Amniotic epithelial cell (primary cell): Measurements from ENCODE around the gene AADACL4.
"Not testable (repeated sequence)": the region's sequence is repeated elsewhere in the genome, so short reads cannot be mapped to it uniquely, and the experiment has no call there.

ENCODE experiments used
- DNase-seq: peaks from one replicate; pipeline ENCODE4 v3.0.0-alpha.2; 2010; ENCODE audit warnings: low read depth

Gene AADACL4

GRCh38 chr1:12629985-12630760, 13.7 kb upstream of the AADACL4 start:
- no peak for DNase-seq

GRCh38 chr1:12630946-12631530, 12.8 kb upstream of the AADACL4 start:
- no peak for DNase-seq

DNA sequence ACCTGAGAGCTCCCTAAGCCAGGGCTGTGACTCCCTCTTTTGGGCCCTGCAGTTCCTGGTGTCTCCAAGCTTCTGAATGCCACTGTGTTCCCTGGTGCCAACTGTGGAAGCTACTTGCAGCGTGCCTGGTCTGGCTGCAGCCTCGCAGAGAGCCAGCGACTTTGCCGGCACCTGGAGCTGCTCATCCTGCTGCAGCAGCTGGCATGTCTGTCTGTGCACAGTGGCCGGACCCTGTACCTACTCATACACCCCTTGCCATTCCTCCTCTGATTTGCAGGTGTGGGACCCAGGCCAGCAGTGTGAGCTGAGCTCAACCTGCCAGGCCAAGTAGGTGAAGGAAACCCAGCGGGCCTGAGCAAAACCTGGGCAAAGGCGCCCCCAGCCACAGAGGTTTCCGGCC, 12.3 kb upstream of the AADACL4 start:
- no peak for DNase-seq

- DNase-seq, result no peak
Observed at GRCh38 chr1:12634156-12634555, 9.7 kb upstream of the AADACL4 start.

GRCh38 chr1:12634696-12635202, 9.1 kb upstream of the AADACL4 start:
- no peak for DNase-seq

- DNase-seq, result peak; percentile 85
Observed at GRCh38 chr1:12636098-12636950, 7.6 kb upstream of the AADACL4 start.

- DNase-seq, result no peak
Observed at GRCh38 chr1:12637693-12638092, 6.2 kb upstream of the AADACL4 start.

GRCh38 chr1:12640237-12640957, 3.5 kb upstream of the AADACL4 start:
- no peak for DNase-seq

DNA sequence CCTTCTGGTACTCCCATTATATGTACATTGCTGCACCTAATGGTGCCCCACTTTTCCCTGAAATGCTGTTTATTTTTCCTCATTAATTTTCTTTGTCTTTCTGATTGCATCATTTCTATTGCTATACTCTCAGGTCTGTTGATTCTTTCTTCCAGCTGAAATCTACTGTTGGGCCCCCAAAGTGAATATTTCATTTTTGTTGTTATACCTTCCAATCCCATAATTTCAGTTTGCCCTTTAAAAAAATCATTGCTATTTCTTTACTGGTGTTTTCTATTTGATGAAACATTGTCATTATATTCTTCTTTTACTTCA, 3.0 kb upstream of the AADACL4 start:
- no peak for DNase-seq

GRCh38 chr1:12643079-12643478, 806 bp upstream of the AADACL4 start:
- DNase-seq, result no peak

- DNase-seq, result no peak
Observed at GRCh38 chr1:12644237-12644636, 352 bp downstream of the AADACL4 start.

GRCh38 chr1:12644829-12645228, 944 bp downstream of the AADACL4 start:
- no peak for DNase-seq

DNA sequence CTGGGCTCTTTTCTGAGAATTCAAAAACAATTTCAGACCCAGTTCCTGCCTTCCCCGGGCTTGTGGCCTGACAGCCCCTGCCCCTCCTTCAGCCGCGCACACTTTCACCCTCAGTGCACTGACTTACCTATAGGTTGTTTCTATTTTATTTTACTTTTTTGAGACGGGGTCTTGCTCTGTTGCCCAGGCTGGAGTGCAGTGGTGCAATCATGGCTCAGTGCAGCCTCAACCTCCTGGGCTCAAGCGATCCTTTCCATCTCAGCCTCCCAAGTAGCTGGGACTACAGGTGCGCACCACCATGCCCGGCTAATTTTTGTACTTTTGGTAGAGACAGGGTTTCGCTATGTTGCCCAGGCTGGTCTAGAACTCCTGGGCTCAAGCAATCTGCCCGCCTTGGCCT, 1.5 kb downstream of the AADACL4 start:
- DNase-seq, result not testable (repeated sequence)

- DNase-seq, result no peak
Observed at GRCh38 chr1:12648741-12649140, 4.9 kb downstream of the AADACL4 start.

DNA sequence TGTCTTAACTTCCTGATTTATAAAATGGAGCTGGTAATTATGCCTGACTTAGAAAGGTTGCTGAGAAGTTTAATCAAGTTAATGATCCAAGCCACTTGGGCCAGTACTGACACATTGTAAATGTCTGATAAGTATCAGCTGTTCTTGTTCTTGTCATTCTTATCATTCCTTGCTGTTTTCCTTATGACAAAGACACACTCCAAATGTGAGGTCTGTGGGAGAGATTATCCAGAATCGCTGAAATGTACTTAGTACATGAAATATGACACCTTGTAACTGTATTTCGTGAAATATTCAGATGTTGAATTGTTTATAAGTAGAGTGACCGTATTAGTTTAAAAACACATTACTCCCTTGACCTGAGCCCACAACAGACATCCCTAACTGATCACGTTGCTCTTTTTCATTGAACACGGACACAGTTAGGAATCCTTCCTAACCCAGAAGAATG, 6.1 kb downstream of the AADACL4 start:
- DNase-seq, result peak; percentile 85

DNA sequence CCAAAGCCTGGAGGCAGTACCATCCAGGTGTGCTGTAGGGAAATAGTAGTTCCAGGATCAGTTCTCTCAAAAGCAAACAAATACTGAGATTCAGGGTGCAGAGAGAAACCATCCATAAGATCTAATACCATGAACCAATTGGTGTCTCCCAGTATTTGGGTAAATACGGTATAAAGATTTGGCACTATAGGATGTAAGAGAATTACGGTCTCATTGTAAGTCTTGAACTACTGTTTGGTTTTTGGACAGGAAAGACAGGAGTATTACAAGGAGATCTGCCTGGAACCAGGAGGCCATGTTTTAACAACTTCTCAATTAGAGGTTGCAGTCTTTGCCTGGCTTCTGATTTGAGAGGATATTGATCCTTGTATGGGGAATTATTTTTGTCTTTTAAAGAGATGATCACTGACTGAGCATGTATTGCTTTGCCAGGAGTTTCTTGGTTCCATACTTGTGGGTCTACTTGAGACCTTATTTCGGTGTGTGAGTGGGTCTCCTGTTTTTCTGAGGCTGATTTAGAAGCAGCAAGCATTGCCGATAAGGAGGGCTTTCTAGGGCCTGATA, 10.2 kb downstream of the AADACL4 start:
- DNase-seq, result peak; percentile 30

GRCh38 chr1:12654657-12655056, 10.8 kb downstream of the AADACL4 start:
- DNase-seq, result no peak

DNA sequence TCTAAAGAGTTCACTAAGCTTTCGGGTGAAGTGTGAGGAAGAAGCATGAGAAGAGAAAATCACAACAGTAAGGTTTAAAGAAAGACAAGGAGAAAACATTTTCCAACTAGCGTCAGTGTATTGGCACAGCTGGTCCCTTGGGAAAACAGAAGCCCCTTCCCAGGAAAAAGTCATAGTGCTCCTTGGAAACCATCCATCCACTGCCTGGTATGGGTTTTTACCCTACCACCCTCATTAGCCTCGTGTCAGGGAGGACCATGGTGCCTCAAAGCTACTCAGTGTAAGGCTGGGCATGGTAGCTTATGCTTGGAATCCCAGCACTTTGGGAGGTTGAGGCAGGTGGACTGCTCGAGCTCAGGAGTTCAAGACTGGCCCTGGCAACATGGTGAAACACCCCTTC, 12.7 kb downstream of the AADACL4 start:
- DNase-seq, result no peak

GRCh38 chr1:12657060-12657884, 13.4 kb downstream of the AADACL4 start:
- no peak for DNase-seq

DNA sequence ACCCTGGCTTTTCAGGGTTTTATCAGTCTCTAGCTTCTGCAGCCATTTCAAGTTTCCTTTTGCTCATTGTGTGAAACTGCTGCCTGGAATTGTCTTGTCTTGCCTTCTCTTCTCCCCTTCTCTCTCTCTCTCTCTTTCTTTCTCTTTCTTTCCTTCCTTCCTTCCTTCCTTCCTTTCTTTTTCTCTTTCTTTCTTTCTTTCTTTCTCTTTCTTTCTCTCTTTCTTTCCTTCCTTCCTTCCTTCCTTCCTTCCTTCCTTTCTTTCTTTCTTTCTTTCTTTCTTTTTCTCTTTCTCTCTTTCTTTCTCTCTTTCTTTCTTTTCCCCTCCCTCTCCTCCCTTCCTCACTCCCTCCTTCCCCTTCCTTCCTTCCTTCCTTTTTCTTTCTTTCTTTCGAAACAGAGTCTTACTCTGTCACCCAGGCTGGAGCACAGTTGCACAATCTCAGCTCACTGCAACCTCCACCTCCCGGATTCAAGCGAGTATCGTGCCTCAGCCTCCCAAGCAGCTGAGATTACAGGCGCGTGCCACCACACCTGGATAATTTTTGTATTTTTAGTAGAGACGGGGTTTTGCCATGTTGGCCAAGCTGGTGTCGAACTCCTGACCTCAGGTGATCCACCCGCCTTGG, 14.1 kb downstream of the AADACL4 start:
- not testable (repeated sequence) for DNase-seq
